Globus pallidus (tissue), 1 donor: Measurements from ENCODE around the gene SMYD2.

Experiments used
- DNase-seq: peaks from one replicate; pipeline ENCODE4 v3.0.0-alpha.2; 2015; ENCODE audit warnings: low spot score

The SMYD2 gene

DNA sequence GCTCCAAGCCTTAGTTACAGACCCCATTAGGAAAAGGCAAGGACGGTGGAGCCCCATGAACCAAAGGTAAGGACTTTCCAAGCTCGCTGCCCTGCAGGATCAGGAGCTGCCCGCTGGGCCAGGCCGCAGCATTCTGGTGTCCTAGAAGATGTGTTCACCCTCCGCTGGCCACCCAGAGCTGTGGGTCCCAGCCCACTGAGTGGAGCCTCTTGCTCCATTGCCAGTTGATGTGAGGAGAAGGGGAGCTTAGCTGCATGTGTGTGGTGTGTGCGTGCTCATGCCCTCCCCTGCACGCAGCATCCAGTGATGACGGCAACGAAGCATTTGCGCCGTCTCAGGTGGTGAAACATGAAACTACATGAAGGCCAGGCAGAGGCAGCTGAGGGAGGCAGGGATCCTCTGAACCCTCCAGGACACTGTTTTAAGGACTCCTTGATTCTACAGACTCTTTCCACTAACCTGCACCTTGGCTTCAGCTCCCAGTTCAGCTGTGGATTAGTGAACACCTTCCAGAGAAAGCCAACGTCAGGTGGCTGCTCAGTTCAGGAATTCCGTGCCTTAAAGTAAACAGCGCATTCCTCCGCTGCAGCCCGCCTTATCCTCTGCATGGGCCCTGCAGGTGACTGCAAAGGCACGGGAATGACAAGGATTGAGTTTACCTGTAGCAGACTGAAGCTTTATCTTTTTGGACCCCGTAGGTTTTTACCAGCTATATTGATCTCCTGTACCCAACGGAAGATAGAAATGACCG is 48.7 kb downstream of the SMYD2 start:
- DNase-seq, result no peak

DNA sequence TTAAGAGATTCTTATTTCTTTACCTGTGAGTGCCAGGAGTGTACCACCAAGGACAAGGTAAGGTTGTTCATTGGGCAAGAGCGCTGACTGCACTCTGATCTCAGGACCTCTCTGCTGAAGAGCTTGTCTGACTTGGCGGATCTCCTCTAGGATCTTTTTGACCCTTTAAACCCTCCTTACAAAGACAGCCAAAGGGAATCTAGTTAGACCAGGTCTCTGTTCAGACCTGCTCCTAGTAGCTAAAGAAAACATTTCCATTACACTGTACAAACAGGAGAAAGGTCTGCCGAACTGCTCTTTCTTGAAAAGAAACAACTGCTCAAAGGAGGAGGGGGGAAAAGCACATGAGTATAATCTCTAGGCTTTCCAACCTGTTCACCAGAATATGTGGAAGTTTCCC is 49.3 kb downstream of the SMYD2 start:
- DNase-seq, result no peak

DNA sequence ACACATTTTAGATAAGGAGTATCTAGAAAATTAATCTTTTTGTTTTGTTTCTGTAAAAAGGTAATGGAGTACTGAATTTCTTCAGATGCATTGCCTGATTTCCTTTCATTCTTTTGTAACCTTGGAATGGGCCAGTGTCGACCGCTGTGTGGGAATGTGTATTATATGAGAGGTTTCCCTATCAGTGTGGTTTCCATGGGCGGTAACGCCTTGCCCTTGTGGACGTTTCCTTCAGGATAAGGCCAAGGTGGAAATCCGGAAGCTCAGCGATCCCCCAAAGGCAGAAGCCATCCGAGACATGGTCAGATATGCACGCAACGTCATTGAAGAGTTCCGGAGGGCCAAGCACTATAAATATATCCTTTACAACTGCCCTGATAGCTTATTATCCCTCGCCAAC is 49.8 kb downstream of the SMYD2 start:
- no peak for DNase-seq

DNA sequence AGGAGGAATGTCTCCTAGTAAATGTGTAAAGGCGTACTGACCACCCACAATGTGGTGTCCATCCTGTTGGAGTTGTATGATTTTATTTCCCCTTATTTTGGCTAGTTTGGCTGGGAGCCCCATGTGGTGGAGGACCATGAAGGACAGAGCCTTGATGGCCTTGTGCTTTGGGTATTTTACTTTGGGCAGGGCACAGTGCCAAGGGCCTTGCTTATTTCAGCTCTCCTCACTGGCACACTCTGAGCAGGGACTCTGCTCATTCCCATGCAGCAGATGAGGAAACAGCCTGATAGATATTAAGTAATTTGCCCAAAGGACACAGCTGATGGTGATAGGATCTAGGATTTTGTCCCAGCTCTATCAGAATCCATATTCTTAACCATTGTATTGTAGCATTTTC is 50.2 kb downstream of the SMYD2 start:
- DNase-seq, result no peak

DNA sequence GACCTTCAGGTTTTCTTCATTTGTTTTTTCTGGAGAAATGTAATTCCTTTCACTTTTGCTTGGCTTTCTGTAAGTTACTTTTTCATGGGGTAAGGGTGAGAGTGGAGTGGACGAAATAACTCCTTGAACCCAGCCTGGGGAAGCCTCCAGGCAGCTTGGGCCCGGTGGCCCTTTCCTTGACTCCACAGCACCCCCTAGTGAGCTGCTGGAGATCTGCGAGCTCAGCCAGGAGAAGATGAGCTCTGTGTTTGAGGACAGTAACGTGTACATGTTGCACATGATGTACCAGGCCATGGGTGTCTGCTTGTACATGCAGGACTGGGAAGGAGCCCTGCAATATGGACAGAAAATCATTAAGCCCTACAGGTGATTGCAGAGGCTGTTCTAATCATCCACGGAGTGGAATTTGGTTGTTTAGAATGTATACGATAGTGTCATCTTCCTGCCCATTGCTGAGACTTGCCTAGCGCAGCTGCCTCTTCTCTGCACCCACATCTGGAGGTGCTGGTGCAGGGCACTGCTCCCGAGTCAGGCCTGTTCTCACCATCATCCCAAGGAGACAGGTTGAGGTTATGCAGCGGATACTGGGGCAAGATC is 51.0 kb downstream of the SMYD2 start:
- peak; percentile 20 for DNase-seq

DNA sequence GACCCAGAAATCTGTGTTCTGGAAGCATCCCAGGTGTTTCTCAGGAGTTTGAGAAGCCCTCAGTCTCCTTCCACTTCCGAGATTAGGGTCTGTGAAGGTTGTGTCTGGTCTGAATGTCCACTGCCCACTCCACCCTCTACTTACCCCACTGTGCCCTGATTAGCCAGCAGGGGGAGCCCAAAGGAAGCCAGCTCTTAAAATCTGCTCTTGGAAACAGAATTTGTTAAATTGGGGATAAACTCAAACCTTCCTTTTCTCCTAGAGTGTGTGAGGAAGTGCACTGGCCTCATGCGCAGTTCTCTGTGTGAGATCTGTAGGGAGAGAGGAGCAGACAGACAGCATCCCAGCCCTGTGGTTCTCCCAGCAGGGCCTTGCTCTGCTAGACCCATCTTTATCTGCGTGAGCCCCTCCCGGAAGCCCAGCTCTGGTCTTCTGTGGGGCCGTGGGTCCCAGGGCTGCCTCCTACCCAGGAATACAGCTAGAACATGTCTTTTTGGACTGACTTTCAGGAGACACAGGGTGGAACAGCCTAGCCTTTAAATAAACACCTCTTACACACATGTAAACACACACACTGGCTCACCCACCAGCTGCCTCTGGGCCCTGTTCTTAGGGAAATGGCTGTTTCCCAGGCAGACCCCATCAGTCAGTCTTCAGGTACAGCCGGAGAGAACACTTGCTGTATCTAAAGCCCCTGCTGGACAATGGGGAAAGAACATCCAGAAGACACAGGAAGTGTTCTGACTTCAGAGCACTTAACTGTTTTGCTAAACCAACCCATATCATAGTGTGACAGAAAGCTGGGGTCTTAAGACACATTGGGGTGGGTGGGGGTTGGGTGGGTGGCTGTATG is 52.2 kb downstream of the SMYD2 start:
- peak; percentile 29 for DNase-seq

DNA sequence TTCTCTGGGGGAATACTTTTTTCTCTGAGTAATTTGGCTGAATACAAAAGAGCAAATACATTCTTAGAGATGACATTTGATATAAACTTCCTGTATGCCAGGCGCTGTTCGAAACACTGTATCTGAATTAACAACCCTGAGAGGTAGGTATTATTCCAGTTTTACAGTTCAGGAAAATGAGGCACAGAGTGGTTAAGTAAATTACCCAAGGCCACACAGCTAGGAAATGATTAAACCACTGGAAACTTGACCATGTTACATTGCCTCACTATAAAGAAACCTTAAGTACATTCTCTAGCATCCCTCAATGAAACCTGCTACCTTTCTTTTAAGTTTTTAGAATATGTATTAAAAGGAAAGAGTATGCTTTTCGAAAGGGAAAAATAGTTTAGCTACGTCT is 54.6 kb downstream of the SMYD2 start:
- no peak for DNase-seq

DNA sequence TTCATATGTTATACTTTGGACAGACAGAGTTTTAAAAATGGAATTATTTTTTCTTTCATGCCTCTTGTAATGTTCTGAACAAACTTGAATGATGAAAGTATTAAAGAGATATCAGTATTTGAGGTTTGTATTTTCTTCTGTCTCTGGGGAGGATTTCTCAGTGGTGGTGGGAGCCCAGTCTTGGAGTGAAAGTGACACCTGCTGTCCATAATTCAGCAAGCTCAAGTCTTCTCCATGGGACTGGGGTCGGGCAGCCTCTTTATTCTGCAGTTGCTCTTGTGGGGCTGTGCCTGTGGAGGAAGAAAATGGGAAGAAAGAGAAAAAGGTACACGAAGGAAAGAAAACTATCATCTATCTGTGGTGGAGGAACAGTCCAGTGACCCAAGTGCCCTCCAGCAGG is 56.1 kb downstream of the SMYD2 start:
- no peak for DNase-seq

DNA sequence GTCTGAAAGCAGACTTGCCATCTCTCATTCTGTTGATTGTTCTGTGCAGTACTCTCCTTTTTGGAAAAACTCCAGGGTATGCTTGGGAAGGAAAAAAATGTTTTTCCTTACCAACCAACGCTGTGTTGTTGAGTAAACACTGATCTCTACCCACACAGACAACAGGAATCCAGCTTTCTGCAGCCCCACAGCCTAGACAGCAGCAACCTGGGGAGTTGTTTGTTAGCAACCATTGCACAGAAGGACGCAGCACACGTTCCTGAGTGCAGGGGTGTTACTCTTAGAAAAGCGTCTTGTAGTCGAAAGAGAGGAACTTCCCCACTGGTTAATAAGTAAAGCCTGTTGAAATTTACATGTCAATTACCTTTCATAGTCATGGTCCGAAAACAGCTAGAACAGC is 56.6 kb downstream of the SMYD2 start:
- no peak for DNase-seq

DNA sequence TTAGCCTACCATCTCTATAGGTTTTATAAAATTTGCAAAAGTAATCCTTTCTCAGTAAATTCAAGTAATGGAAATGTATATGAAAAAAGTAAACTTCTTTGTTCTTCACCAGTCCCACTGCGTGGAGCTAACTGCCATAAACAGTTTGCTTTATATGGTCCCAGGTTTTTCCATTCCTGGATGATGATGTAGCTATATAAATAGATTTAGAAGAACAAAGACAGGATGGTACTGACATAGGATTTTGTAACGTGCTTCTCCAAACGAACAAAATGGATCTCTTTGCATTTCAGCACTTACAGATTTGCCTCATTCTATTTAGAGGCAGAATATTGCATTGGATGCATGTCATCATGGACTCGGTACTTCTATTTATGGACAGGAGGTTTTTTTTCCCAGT is 57.3 kb downstream of the SMYD2 start:
- DNase-seq, result no peak

DNA sequence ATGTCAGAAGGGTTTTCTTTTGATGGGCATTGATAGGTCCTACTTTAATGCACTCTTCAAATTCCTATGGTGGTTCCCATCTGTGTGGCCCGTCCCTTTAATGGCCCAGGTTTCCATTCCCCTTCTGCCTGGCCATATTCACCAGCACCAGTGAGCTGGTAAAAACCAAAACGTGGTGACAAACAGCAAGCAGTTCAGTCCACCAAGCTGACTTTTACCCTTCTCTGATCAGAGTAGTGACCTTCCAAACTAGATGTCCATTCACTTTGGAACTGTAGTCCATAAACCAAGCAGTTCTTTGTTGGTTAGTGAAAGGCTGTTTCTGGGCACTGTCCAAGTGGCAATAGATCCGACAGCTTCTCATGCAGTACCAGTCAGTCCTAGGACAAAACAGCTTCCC is 60.5 kb downstream of the SMYD2 start:
- DNase-seq, result no peak

DNA sequence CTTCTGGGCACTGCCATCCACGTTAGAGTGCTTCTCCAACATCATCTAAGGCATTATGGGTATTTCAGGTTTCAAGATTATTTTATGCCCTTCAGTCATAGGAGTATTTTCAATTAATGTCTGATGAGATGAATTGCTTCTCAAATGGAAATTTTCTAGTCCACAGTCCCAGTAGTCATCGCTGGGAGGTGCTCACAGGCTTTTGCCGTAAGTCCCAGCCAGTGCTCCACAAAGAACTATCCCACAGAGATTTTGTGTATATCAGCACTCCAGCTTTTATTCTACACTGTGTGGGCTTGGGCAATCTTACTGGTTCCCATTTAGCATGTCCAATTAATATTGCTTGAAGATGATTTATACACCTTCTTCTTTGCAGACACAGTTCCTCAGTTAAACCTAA is 61.0 kb downstream of the SMYD2 start:
- DNase-seq, result no peak

DNA sequence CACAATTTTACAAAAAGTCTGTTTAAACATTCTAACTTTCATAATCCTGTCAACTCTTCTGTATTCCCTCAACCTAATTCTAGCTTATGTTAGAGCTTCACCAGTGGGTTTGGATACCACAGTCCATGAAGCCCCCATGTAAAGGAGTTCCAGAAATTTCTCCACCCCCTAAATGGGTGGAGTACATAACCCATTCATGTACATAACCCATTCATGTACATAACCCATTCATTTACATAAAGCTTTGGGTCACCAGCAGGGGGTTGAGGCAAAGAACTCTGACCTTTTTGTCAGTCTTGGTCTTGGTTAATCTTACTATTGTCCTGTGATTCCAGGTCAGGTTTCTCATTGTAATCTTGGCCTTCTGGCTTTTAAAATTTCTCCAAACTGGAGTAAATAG is 61.6 kb downstream of the SMYD2 start:
- no peak for DNase-seq

DNA sequence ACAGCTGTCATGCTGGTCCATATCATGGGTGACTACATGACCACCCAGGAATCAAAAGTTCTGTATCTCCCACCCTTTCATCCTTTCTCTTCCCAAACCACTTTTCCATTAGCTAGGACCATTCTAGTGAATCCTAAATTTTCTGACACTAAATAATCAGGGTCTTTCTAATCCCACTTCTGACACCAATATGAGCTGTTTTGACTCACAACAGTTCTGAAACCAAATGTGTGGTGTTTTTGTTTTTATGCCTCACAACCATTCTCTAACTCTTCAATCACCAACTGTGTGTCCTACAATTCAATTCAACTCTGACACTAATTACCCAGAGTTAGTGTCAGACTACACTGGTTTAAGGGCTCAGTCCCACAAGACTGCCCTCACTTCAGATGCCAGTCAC is 63.9 kb downstream of the SMYD2 start:
- no peak for DNase-seq

DNA sequence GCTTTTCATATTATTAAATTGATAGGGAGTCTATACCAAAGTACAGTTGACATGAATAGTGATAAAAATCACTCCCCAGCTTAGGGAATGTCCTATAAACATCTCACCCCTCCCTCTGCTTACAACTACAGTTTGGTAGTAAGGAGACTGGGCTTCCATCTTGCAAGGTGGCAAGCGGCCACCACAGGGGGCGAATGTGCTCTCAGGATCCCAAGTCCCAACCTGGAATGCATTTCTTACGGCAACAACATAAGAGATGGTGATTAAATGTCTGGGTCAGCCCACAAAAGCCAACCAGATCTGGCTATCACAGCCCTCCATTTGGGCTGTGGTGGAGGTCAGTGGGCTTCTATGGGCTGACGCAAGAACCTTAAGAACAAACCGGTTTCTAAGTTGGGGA is 68.0 kb downstream of the SMYD2 start:
- DNase-seq, result no peak

DNA sequence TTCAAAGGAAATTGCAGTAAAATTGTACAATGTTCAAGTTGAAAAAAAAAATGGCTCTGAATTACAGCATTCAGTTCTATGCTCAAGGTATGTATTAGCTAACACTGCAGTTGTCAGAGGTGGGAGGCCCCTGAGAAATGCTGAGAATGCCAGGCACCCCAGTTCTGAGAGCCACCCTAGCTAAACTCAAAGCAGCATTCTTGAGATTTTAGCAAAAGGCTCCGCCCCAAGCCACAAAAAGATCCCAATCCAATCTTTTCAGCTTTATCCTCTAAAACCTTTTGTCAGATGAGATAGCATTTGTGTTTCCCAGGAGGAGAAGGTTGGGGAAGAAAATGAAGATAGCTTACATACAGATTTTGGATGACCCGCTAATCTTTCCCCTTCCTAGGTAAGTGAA is 68.8 kb downstream of the SMYD2 start:
- no peak for DNase-seq

DNA sequence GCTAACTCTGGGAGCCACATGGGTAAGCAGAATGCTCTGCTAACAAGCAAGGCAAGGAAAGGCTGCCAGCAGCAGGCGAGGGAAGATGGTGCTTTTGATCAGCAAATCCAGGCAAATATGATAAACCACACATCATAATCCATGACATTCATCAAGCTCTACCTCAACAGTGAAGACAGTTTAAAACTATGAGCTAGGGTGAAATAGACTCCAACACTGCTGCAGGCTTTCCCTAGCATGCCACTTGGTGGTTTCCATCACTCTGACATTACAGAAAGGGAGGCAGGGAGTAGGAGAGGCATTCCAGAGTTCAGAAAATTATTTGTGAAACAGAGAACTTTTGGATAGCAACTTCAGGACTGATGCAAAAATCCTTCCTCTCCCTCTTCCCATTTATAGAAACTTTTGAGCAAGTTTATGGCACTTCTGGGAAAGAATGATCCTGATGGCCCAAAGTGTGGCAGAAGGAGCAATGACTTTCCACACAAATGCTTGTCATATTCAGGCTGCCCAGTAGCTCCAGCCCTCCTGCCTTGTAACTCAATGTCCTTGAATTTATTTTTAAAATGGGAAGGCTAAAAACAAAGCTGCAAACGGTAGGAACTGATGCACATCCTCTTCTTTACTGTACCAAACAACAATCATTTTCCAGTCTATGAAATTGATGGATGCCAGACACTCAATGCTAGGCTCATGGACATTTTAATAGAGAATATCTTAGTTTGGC is 70.8 kb downstream of the SMYD2 start:
- no peak for DNase-seq

DNA sequence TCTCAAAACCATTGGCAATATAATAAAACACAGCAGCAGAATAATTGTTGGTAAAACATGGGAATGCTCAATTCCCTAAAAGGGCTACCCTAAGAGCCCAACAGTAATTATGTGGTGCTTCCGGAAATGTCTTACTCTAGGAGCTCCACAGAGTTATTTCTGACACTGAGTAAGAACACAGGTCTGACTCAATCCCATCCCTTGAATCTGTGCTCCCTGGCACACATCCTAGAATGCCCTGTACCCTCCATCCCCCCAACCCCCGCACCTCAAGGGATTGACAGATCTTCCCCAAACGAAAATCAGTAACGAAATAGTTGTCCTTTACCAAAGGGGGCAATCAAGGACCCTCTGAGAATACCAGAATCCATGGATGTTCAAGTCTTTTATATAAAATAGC is 71.9 kb downstream of the SMYD2 start:
- DNase-seq, result no peak

DNA sequence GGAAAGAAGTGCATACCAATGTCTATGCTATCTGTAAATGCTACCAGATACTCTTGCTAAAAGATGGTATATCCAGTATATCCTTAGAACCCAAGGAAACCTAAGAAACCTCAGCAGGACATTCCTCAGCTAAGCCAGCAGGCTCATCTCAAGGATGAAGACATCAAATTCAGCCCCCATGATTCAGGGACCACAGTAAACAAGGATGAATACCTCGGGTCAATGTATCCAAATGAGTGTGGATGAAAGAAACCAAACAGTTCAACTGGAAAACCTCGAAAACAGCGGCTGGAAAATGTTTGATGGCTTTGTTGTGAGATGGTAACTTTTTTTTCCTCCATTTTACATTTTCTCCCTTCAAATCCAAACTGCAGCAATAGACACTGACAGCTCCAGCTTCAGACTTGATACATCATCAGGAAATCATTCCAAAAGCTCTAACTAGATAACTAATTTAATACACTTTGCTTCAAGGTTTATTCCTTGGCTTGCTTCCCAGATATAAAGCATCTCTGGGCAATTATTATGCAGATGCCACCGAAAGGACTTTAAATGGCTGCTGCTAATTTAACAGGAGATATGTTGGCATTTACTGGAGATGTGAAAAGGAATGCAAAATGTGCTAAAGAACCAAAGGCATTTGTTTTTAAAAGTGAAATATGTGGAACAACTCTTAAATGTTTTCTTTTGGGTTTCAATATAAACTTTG is 73.6 kb downstream of the SMYD2 start:
- DNase-seq, result no peak

DNA sequence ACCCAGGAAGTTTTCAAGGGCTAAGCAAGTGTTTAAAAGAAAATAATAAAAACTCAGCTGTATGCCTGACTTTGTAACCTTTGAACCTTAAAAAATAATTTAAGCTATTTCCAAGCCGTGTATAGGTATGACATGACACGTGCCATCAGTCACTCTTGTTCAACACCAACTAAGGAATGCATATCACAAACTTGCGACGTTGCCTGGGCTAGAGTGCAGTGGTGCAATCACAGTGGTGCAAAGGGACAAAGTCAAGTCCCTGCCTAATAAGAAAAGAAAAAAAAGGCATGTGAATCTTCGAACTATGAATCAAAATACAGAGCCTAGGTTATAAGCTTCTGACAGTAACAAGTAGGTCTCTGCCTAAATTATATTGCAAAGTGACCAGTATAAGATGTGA is 79.2 kb downstream of the SMYD2 start:
- DNase-seq, result no peak

DNA sequence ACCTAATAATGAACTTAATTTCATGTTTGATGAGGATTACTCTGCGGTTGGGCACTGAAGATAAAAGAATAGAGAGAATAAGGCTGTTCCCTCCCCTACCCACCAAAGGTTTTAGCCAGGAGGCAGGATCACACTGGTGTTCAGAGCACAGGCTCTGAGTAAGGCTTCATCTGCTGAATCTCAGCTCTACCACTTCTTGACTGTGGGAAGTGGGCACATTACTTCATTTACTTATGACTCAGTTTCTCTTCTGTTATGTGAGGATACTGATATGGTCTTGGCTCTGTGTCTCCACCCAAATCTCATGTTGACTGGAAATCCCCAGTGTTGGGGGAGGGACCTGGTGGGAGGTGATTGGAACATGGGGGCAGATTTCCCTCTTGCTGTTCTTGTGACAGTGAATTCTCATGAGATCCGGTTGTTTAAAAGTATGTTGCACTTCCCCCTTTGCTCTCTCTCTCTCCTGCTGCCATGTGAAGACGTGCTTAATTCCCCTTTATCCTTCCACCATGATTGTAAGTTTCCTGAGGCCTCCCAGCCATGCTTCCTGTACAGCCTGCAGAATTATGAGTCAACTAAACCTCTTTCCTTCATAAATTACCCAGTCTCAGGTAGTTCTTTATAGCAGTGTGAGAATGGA is 79.7 kb downstream of the SMYD2 start:
- no peak for DNase-seq
